ENCODE data around the gene OR2D2.

OR2D2 gene

DNA sequence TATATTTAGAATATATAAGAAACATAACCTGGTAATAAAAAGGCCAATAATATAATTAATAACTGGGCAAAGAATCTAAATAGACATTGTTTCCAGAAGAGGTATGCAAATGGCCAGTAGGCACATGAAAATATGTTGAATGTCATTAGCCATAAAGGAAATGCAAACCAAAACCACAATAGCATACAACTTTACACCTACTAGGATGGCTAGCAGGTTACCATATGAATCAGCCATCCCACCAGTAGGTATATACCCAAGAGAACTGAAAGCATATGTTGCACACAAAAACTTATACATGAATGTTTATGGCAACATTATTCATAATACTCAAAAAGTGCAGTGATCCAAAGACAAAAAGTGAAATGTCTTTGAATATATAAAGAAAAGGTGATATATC lies 2.7 kb upstream of the OR2D2 start (continued):
- TF ChIP-seq ZBTB17 (tag by site-specific recombination; IDR thresholded peaks at IDR 0.05) (no peak), ZNF335 (tag by site-specific recombination; conservative IDR thresholded peaks at IDR 0.05) (no peak), SETDB1 (IDR thresholded peaks at IDR 0.05; ENCODE audit: insufficient read length, low read length) (no peak), ZFP69B (tag by site-specific recombination; IDR thresholded peaks at IDR 0.05) (no peak), ZNF16 (tag by site-specific recombination; IDR thresholded peaks at IDR 0.05; ENCODE audit: low read depth) (no peak), ZNF354C (tag by site-specific recombination; IDR thresholded peaks at IDR 0.05; ENCODE audit: borderline replicate concordance, low read depth) (no peak), ZNF660 (tag by site-specific recombination; IDR thresholded peaks at IDR 0.05) (no peak), FEZF1 (tag by site-specific recombination; IDR thresholded peaks at IDR 0.05) (no peak)

- no peak overlapping the region for H3K27ac ChIP-seq (ENCODE audit: extremely low read depth, low read depth, low read length)
- POLR2A ChIA-PET: no interaction called here
- CTCF ChIA-PET: no interaction called here
- no peaks in the 10 kb centered on the region for H3K4me1 ChIP-seq (ENCODE audit: control insufficient read depth, insufficient read depth, low read length)
- H3K4me3 ChIP-seq (ENCODE audit: low read depth, low read length): no peak overlapping the region
- H3K9me3 ChIP-seq (ENCODE audit: control insufficient read depth, insufficient read depth, low read depth, low read length): no peaks in the 10 kb centered on the region
- no peaks in the 10 kb centered on the region for H3K36me3 ChIP-seq (ENCODE audit: control insufficient read depth in 2 of 2, insufficient read depth in 1 of 2, low read length in 2 of 2)
- TF ChIP-seq HOXC10 (CRISPR knock-in tag; IDR thresholded peaks at IDR 0.05) (no peak), ZNF768 (tag by site-specific recombination; IDR thresholded peaks at IDR 0.05) (no peak), ZNF148 (tag by site-specific recombination; IDR thresholded peaks at IDR 0.05; ENCODE audit: borderline replicate concordance) (no peak), KLF1 (tag by site-specific recombination; IDR thresholded peaks at IDR 0.05) (no peak), PRDM4 (tag by site-specific recombination; IDR thresholded peaks at IDR 0.05) (no peak), ZNF544 (tag by site-specific recombination; IDR thresholded peaks at IDR 0.05) (no peak), ZNF585B (tag by site-specific recombination; IDR thresholded peaks at IDR 0.05) (no peak), ZBTB20 (tag by site-specific recombination; IDR thresholded peaks at IDR 0.05) (no peak), ZNF324 (tag by site-specific recombination; IDR thresholded peaks at IDR 0.05) (no peak), ZNF184 (tag by site-specific recombination; IDR thresholded peaks at IDR 0.05) (no peak), ZSCAN30 (tag by site-specific recombination; IDR thresholded peaks at IDR 0.05) (no peak), ZSCAN23 (tag by site-specific recombination; IDR thresholded peaks at IDR 0.05) (no peak), MYNN (tag by site-specific recombination; IDR thresholded peaks at IDR 0.05; ENCODE audit: borderline replicate concordance) (no peak)
- TF ChIP-seq, protein P1, sequence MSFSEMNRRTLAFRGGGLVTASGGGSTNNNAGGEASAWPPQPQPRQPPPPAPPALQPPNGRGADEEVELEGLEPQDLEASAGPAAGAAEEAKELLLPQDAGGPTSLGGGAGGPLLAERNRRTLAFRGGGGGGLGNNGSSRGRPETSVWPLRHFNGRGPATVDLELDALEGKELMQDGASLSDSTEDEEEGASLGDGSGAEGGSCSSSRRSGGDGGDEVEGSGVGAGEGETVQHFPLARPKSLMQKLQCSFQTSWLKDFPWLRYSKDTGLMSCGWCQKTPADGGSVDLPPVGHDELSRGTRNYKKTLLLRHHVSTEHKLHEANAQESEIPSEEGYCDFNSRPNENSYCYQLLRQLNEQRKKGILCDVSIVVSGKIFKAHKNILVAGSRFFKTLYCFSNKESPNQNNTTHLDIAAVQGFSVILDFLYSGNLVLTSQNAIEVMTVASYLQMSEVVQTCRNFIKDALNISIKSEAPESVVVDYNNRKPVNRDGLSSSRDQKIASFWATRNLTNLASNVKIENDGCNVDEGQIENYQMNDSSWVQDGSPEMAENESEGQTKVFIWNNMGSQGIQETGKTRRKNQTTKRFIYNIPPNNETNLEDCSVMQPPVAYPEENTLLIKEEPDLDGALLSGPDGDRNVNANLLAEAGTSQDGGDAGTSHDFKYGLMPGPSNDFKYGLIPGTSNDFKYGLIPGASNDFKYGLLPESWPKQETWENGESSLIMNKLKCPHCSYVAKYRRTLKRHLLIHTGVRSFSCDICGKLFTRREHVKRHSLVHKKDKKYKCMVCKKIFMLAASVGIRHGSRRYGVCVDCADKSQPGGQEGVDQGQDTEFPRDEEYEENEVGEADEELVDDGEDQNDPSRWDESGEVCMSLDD (tag by site-specific recombination; IDR thresholded peaks at IDR 0.05): no peak
- TF ChIP-seq, protein P2, sequence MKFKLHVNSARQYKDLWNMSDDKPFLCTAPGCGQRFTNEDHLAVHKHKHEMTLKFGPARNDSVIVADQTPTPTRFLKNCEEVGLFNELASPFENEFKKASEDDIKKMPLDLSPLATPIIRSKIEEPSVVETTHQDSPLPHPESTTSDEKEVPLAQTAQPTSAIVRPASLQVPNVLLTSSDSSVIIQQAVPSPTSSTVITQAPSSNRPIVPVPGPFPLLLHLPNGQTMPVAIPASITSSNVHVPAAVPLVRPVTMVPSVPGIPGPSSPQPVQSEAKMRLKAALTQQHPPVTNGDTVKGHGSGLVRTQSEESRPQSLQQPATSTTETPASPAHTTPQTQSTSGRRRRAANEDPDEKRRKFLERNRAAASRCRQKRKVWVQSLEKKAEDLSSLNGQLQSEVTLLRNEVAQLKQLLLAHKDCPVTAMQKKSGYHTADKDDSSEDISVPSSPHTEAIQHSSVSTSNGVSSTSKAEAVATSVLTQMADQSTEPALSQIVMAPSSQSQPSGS (tag by site-specific recombination; IDR thresholded peaks at IDR 0.05; ENCODE audit: low read depth): no peak
- TF ChIP-seq, protein P3, sequence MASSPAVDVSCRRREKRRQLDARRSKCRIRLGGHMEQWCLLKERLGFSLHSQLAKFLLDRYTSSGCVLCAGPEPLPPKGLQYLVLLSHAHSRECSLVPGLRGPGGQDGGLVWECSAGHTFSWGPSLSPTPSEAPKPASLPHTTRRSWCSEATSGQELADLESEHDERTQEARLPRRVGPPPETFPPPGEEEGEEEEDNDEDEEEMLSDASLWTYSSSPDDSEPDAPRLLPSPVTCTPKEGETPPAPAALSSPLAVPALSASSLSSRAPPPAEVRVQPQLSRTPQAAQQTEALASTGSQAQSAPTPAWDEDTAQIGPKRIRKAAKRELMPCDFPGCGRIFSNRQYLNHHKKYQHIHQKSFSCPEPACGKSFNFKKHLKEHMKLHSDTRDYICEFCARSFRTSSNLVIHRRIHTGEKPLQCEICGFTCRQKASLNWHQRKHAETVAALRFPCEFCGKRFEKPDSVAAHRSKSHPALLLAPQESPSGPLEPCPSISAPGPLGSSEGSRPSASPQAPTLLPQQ (tag by site-specific recombination; IDR thresholded peaks at IDR 0.05): no peak
- TF ChIP-seq, protein P4, sequence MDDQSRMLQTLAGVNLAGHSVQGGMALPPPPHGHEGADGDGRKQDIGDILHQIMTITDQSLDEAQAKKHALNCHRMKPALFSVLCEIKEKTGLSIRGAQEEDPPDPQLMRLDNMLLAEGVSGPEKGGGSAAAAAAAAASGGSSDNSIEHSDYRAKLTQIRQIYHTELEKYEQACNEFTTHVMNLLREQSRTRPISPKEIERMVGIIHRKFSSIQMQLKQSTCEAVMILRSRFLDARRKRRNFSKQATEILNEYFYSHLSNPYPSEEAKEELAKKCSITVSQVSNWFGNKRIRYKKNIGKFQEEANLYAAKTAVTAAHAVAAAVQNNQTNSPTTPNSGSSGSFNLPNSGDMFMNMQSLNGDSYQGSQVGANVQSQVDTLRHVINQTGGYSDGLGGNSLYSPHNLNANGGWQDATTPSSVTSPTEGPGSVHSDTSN (CRISPR knock-in tag; IDR thresholded peaks at IDR 0.05): no peak
Observed at GRCh38 chr11:6894097-6894496, 1.8 kb upstream of the OR2D2 start.
